Glutamatergic neuron (in vitro differentiated cells): ENCODE measurements around the gene DDX47. TPM values are rescaled to one million over a fixed set of nuclear protein-coding genes. Genes with fewer than 3 reads are reported as not detected.

Experiments used
- DNase-seq: peaks from one replicate; pipeline ENCODE4 v3.0.0; 2022
- H3K27ac Mint-ChIP-seq: one replicate; pipeline ENCODE4 v1.8.0; 2020; ENCODE audit warnings: mild to moderate bottlenecking, mixed read lengths, inconsistent platforms; ENCODE audit not compliant: unreplicated experiment
- H3K27me3 Mint-ChIP-seq: one replicate; pipeline ENCODE4 v1.8.0; 2020; ENCODE audit warnings: mild to moderate bottlenecking, moderate library complexity, mixed read lengths, inconsistent platforms; ENCODE audit not compliant: unreplicated experiment
- H3K36me3 Mint-ChIP-seq: one replicate; pipeline ENCODE4 v1.8.0; 2020; ENCODE audit warnings: mild to moderate bottlenecking, mixed read lengths, inconsistent platforms; ENCODE audit not compliant: unreplicated experiment
- H3K4me1 Mint-ChIP-seq: one replicate; pipeline ENCODE4 v1.8.0; 2020; ENCODE audit warnings: mild to moderate bottlenecking, low read depth, mixed read lengths, inconsistent platforms; ENCODE audit not compliant: unreplicated experiment
- H3K4me3 Mint-ChIP-seq: one replicate; pipeline ENCODE4 v1.8.0; 2020; ENCODE audit warnings: mild to moderate bottlenecking, mixed read lengths, inconsistent platforms; ENCODE audit not compliant: unreplicated experiment
- H3K9me3 Mint-ChIP-seq: one replicate; pipeline ENCODE4 v1.8.0; 2020; ENCODE audit warnings: mild to moderate bottlenecking, moderate library complexity, mixed read lengths, inconsistent platforms; ENCODE audit not compliant: unreplicated experiment
- CTCF ChIP-seq: fragments of 200-600 bp; sonication (generic); IDR thresholded peaks from one replicate; pipeline ENCODE4 v1.5.0; 2021; ENCODE audit not compliant: partially characterized antibody, unreplicated experiment
- total RNA-seq: library from RNA; stranded (reverse); fragmentation: NEBNext Ultra II Directional; extraction: Animal tissue kit (Norgen Biotek cat#: 25700); gene quantifications from one replicate; pipeline ENCODE4 v1.2.1, GENCODE V29; 2021; ENCODE audit not compliant: unreplicated experiment

The DDX47 gene
- total RNA-seq, 1 donor from 2014 or later = 31.0 TPM

- H3K36me3 Mint-ChIP-seq = no peaks in the 10 kb centered on the region
- no peaks in the 10 kb centered on the region for H3K4me1 Mint-ChIP-seq
- no peak overlapping the region for H3K27ac Mint-ChIP-seq
- no peak for DNase-seq
- no peaks in the 10 kb centered on the region for H3K9me3 Mint-ChIP-seq
- H3K4me3 Mint-ChIP-seq = no peak overlapping the region
- H3K27me3 Mint-ChIP-seq = no peaks in the 10 kb centered on the region
- TF ChIP-seq CTCF = no peak
These were observed 46.5 kb downstream of the DDX47 start for GRCh38 chr12:12859690-12860089.

GRCh38 chr12:12864243-12864642, 51.1 kb downstream of the DDX47 start:
- no peaks in the 10 kb centered on the region for H3K4me1 Mint-ChIP-seq
- no peak for TF ChIP-seq CTCF
- DNase-seq = no peak

GRCh38 chr12:12868477-12869235, 55.5 kb downstream of the DDX47 start:
- Mint-ChIP-seq H3K4me3 (no peak overlapping the region), H3K27ac (no peak overlapping the region), H3K9me3 (peaks cover 5% of the 10 kb centered on the region), H3K27me3 (peaks cover 2% of the 10 kb centered on the region), H3K36me3 (no peaks in the 10 kb centered on the region), H3K4me1 (no peaks in the 10 kb centered on the region)
- DNase-seq = no peak
- no peak for TF ChIP-seq CTCF

More at GRCh38 chr12:12864243-12864642, 51.1 kb downstream of the DDX47 start:
- no peaks in the 10 kb centered on the region for H3K36me3 Mint-ChIP-seq
- H3K4me3 Mint-ChIP-seq = no peak overlapping the region
- no peaks in the 10 kb centered on the region for H3K27me3 Mint-ChIP-seq
- H3K27ac Mint-ChIP-seq = no peak overlapping the region
- H3K9me3 Mint-ChIP-seq = peaks cover 2% of the 10 kb centered on the region

GRCh38 chr12:12870465-12870864, 57.3 kb downstream of the DDX47 start:
- H3K27me3 Mint-ChIP-seq = peaks cover 2% of the 10 kb centered on the region
- no peaks in the 10 kb centered on the region for H3K4me1 Mint-ChIP-seq
- H3K27ac Mint-ChIP-seq = no peak overlapping the region
- no peak overlapping the region for H3K4me3 Mint-ChIP-seq
- no peak for DNase-seq
- H3K36me3 Mint-ChIP-seq = no peaks in the 10 kb centered on the region
- no peak for TF ChIP-seq CTCF
- peaks cover 3% of the 10 kb centered on the region for H3K9me3 Mint-ChIP-seq

- no peak for DNase-seq
- no peaks in the 10 kb centered on the region for H3K36me3 Mint-ChIP-seq
- no peak overlapping the region for H3K27ac Mint-ChIP-seq
- no peak overlapping the region for H3K4me3 Mint-ChIP-seq
- no peaks in the 10 kb centered on the region for H3K4me1 Mint-ChIP-seq
- H3K9me3 Mint-ChIP-seq = peaks cover 3% of the 10 kb centered on the region
- peaks cover 2% of the 10 kb centered on the region for H3K27me3 Mint-ChIP-seq
- TF ChIP-seq CTCF = no peak
These were observed 58.5 kb downstream of the DDX47 start for GRCh38 chr12:12871587-12872138.
